ENCODE results near the gene MEGF9. TPM values are rescaled to one million over a fixed set of nuclear protein-coding genes. Genes with fewer than 3 reads are reported as not detected.

The MEGF9 gene
- total and polyA plus RNA-seq, 2 donors, result 3.5 to 3.7 TPM

GRCh38 chr9:120570296-120570695 lies 144.0 kb downstream of the MEGF9 start:
- DNase-seq (ENCODE audit: low read depth in 6 of 9, low spot score in 9 of 9), result no peak
- H3K27me3 ChIP-seq (ENCODE audit: control insufficient read depth in 2 of 2, insufficient read depth in 1 of 2, low read length in 1 of 2), result no peaks in the 10 kb centered on the region
- 97% methylated on average over 5 of the region's 5 CpGs for WGBS
- H3K4me3 ChIP-seq (ENCODE audit: low read length in 2 of 2), result no peak overlapping the region
- peaks cover 47 to 61% of the 10 kb centered on the region in 2 donors for H3K36me3 ChIP-seq (ENCODE audit: control insufficient read depth in 2 of 2, insufficient read depth in 2 of 2, low read length in 1 of 2)
- no peaks in the 10 kb centered on the region for H3K4me1 ChIP-seq (ENCODE audit: control insufficient read depth in 2 of 2, insufficient read depth in 2 of 2, low read length in 2 of 2)
- no peak overlapping the region for H3K27ac ChIP-seq (ENCODE audit: low read depth in 1 of 2, low read length in 1 of 2)
- H3K9me3 ChIP-seq (ENCODE audit: control insufficient read depth in 2 of 2, insufficient read depth in 1 of 2, low read length in 1 of 2), result no peaks in the 10 kb centered on the region

GRCh38 chr9:120569556-120569955 lies 144.7 kb downstream of the MEGF9 start:
- no peak overlapping the region for H3K4me3 ChIP-seq (ENCODE audit: low read length in 2 of 2)
- H3K9me3 ChIP-seq (ENCODE audit: control insufficient read depth in 2 of 2, insufficient read depth in 1 of 2, low read length in 1 of 2), result no peaks in the 10 kb centered on the region
- H3K27ac ChIP-seq (ENCODE audit: low read depth in 1 of 2, low read length in 1 of 2), result no peak overlapping the region
- H3K4me1 ChIP-seq (ENCODE audit: control insufficient read depth in 2 of 2, insufficient read depth in 2 of 2, low read length in 2 of 2), result no peaks in the 10 kb centered on the region
- H3K36me3 ChIP-seq (ENCODE audit: control insufficient read depth in 2 of 2, insufficient read depth in 2 of 2, low read length in 1 of 2), result peaks cover 50 to 67% of the 10 kb centered on the region in 2 donors
- 97% methylated on average over 5 of the region's 5 CpGs for WGBS
- no peak for DNase-seq (ENCODE audit: low read depth in 6 of 9, low spot score in 9 of 9)
- H3K27me3 ChIP-seq (ENCODE audit: control insufficient read depth in 2 of 2, insufficient read depth in 1 of 2, low read length in 1 of 2), result no peaks in the 10 kb centered on the region

- no peaks in the 10 kb centered on the region for H3K9me3 ChIP-seq (ENCODE audit: control insufficient read depth in 2 of 2, insufficient read depth in 1 of 2, low read length in 1 of 2)
- no peaks in the 10 kb centered on the region for H3K4me1 ChIP-seq (ENCODE audit: control insufficient read depth in 2 of 2, insufficient read depth in 2 of 2, low read length in 2 of 2)
- H3K27ac ChIP-seq (ENCODE audit: low read depth in 1 of 2, low read length in 1 of 2), result no peak overlapping the region
- no peak overlapping the region for H3K4me3 ChIP-seq (ENCODE audit: low read length in 2 of 2)
- H3K27me3 ChIP-seq (ENCODE audit: control insufficient read depth in 2 of 2, insufficient read depth in 1 of 2, low read length in 1 of 2), result no peaks in the 10 kb centered on the region
- H3K36me3 ChIP-seq (ENCODE audit: control insufficient read depth in 2 of 2, insufficient read depth in 2 of 2, low read length in 1 of 2), result peaks cover 50 to 70% of the 10 kb centered on the region in 2 donors
- DNase-seq (ENCODE audit: low read depth in 6 of 9, low spot score in 9 of 9), result no peak
- WGBS, result 99% methylated on average over 5 of the region's 5 CpGs
Measured at GRCh38 chr9:120568816-120569215, 145.5 kb downstream of the MEGF9 start.

GRCh38 chr9:120567874-120568273 lies 146.4 kb downstream of the MEGF9 start:
- H3K27me3 ChIP-seq (ENCODE audit: control insufficient read depth in 2 of 2, insufficient read depth in 1 of 2, low read length in 1 of 2), result no peaks in the 10 kb centered on the region
- H3K9me3 ChIP-seq (ENCODE audit: control insufficient read depth in 2 of 2, insufficient read depth in 1 of 2, low read length in 1 of 2), result no peaks in the 10 kb centered on the region
- no peak for DNase-seq (ENCODE audit: low read depth in 6 of 9, low spot score in 9 of 9)
- H3K4me1 ChIP-seq (ENCODE audit: control insufficient read depth in 2 of 2, insufficient read depth in 2 of 2, low read length in 2 of 2), result no peaks in the 10 kb centered on the region
- H3K4me3 ChIP-seq (ENCODE audit: low read length in 2 of 2), result no peak overlapping the region
- 97% methylated on average over 4 of the region's 4 CpGs for WGBS
- peaks cover 56 to 77% of the 10 kb centered on the region in 2 donors for H3K36me3 ChIP-seq (ENCODE audit: control insufficient read depth in 2 of 2, insufficient read depth in 2 of 2, low read length in 1 of 2)
- no peak overlapping the region for H3K27ac ChIP-seq (ENCODE audit: low read depth in 1 of 2, low read length in 1 of 2)

GRCh38 chr9:120567081-120567480 lies 147.2 kb downstream of the MEGF9 start:
- Histone ChIP-seq H3K4me1 (ENCODE audit: control insufficient read depth in 2 of 2, insufficient read depth in 2 of 2, low read length in 2 of 2) (no peaks in the 10 kb centered on the region), H3K27me3 (ENCODE audit: control insufficient read depth in 2 of 2, insufficient read depth in 1 of 2, low read length in 1 of 2) (no peaks in the 10 kb centered on the region), H3K4me3 (ENCODE audit: low read length in 2 of 2) (no peak overlapping the region), H3K9me3 (ENCODE audit: control insufficient read depth in 2 of 2, insufficient read depth in 1 of 2, low read length in 1 of 2) (no peaks in the 10 kb centered on the region), H3K36me3 (ENCODE audit: control insufficient read depth in 2 of 2, insufficient read depth in 2 of 2, low read length in 1 of 2) (peaks cover 63 to 82% of the 10 kb centered on the region in 2 donors), H3K27ac (ENCODE audit: low read depth in 1 of 2, low read length in 1 of 2) (no peak overlapping the region)
- no peak for DNase-seq (ENCODE audit: low read depth in 6 of 9, low spot score in 9 of 9)
- WGBS, result 98% methylated on average over 3 of the region's 3 CpGs

- Histone ChIP-seq H3K36me3 (ENCODE audit: control insufficient read depth in 2 of 2, insufficient read depth in 2 of 2, low read length in 1 of 2) (peaks cover 51 to 70% of the 10 kb centered on the region in 2 donors), H3K4me3 (ENCODE audit: low read length in 2 of 2) (no peak overlapping the region), H3K27me3 (ENCODE audit: control insufficient read depth in 2 of 2, insufficient read depth in 1 of 2, low read length in 1 of 2) (no peaks in the 10 kb centered on the region), H3K4me1 (ENCODE audit: control insufficient read depth in 2 of 2, insufficient read depth in 2 of 2, low read length in 2 of 2) (no peaks in the 10 kb centered on the region), H3K27ac (ENCODE audit: low read depth in 1 of 2, low read length in 1 of 2) (no peak overlapping the region), H3K9me3 (ENCODE audit: control insufficient read depth in 2 of 2, insufficient read depth in 1 of 2, low read length in 1 of 2) (no peaks in the 10 kb centered on the region)
- no peak for DNase-seq (ENCODE audit: low read depth in 6 of 9, low spot score in 9 of 9)
- WGBS, result 98% methylated on average over 3 of the region's 3 CpGs
Measured at GRCh38 chr9:120564589-120564988, 149.7 kb downstream of the MEGF9 start.

GRCh38 chr9:120562861-120563443 lies 151.3 kb downstream of the MEGF9 start:
- 95% methylated on average over 8 of the region's 8 CpGs for WGBS

GRCh38 chr9:120561709-120562108 lies 152.6 kb downstream of the MEGF9 start:
- H3K36me3 ChIP-seq (ENCODE audit: control insufficient read depth in 2 of 2, insufficient read depth in 2 of 2, low read length in 1 of 2), result peaks cover 41 to 53% of the 10 kb centered on the region in 2 donors
- H3K4me3 ChIP-seq (ENCODE audit: low read length in 2 of 2), result no peak overlapping the region
- no peaks in the 10 kb centered on the region for H3K4me1 ChIP-seq (ENCODE audit: control insufficient read depth in 2 of 2, insufficient read depth in 2 of 2, low read length in 2 of 2)
- no peaks in the 10 kb centered on the region for H3K9me3 ChIP-seq (ENCODE audit: control insufficient read depth in 2 of 2, insufficient read depth in 1 of 2, low read length in 1 of 2)
- H3K27me3 ChIP-seq (ENCODE audit: control insufficient read depth in 2 of 2, insufficient read depth in 1 of 2, low read length in 1 of 2), result no peaks in the 10 kb centered on the region
- no peak for DNase-seq (ENCODE audit: low read depth in 6 of 9, low spot score in 9 of 9)
- 95% methylated on average over 1 of the region's 1 CpG for WGBS
- H3K27ac ChIP-seq (ENCODE audit: low read depth in 1 of 2, low read length in 1 of 2), result no peak overlapping the region

More at GRCh38 chr9:120562861-120563443, 151.3 kb downstream of the MEGF9 start:
- no peak for DNase-seq (ENCODE audit: low read depth in 6 of 9, low spot score in 9 of 9)
- Histone ChIP-seq H3K27me3 (ENCODE audit: control insufficient read depth in 2 of 2, insufficient read depth in 1 of 2, low read length in 1 of 2) (no peaks in the 10 kb centered on the region), H3K9me3 (ENCODE audit: control insufficient read depth in 2 of 2, insufficient read depth in 1 of 2, low read length in 1 of 2) (no peaks in the 10 kb centered on the region), H3K27ac (ENCODE audit: low read depth in 1 of 2, low read length in 1 of 2) (no peak overlapping the region), H3K36me3 (ENCODE audit: control insufficient read depth in 2 of 2, insufficient read depth in 2 of 2, low read length in 1 of 2) (peaks cover 43 to 58% of the 10 kb centered on the region in 2 donors), H3K4me3 (ENCODE audit: low read length in 2 of 2) (no peak overlapping the region), H3K4me1 (ENCODE audit: control insufficient read depth in 2 of 2, insufficient read depth in 2 of 2, low read length in 2 of 2) (no peaks in the 10 kb centered on the region)

GRCh38 chr9:120559546-120559945 lies 154.7 kb downstream of the MEGF9 start:
- WGBS, result 98% methylated on average over 1 of the region's 1 CpG
- H3K4me1 ChIP-seq (ENCODE audit: control insufficient read depth in 2 of 2, insufficient read depth in 2 of 2, low read length in 2 of 2), result no peaks in the 10 kb centered on the region
- no peaks in the 10 kb centered on the region for H3K9me3 ChIP-seq (ENCODE audit: control insufficient read depth in 2 of 2, insufficient read depth in 1 of 2, low read length in 1 of 2)
- H3K36me3 ChIP-seq (ENCODE audit: control insufficient read depth in 2 of 2, insufficient read depth in 2 of 2, low read length in 1 of 2), result peaks cover 33 to 38% of the 10 kb centered on the region in 2 donors
- no peaks in the 10 kb centered on the region for H3K27me3 ChIP-seq (ENCODE audit: control insufficient read depth in 2 of 2, insufficient read depth in 1 of 2, low read length in 1 of 2)
- no peak for DNase-seq (ENCODE audit: low read depth in 6 of 9, low spot score in 9 of 9)
- no peak overlapping the region for H3K27ac ChIP-seq (ENCODE audit: low read depth in 1 of 2, low read length in 1 of 2)
- H3K4me3 ChIP-seq (ENCODE audit: low read length in 2 of 2), result no peak overlapping the region

All from thymus (tissue), 11 donors.